NCI-H345 treated with DMSO at 0.1 percent for 48 hours (cell line): ENCODE measurements around the gene NME8.

ENCODE experiments used
- DNase-seq: peaks from one replicate; lab custom pipeline; 2025; ENCODE audit not compliant: unreplicated experiment; lab: John Stamatoyannopoulos, UW

The NME8 gene

GRCh38 chr7:37901236-37901827 lies 52.9 kb downstream of the NME8 start:
- DNase-seq = peak; percentile 20

- DNase-seq = no peak
Measured at GRCh38 chr7:37901890-37902524, 53.6 kb downstream of the NME8 start.

- no peak for DNase-seq
Measured at GRCh38 chr7:37908221-37908788, 59.9 kb downstream of the NME8 start.

GRCh38 chr7:37912756-37913155 lies 64.4 kb downstream of the NME8 start:
- DNase-seq = no peak

DNA sequence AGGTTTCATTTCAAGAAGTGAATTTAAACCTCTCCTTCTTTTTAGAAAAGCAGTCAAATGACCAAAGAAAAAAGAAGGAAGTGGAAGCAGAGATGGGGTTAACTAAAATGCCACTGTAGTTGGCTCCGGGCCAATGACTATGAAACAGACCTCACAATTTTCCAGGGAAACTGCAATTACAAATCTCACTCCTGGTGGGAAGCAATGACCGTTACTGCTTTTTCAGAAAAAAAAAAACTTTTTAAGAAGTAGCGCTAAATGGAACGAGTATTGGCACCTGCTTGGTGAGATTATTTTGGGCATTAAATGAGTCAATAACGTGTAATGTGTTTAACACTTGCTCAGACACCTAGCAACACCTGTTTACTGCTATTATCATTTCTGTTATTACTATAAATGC lies 67.0 kb downstream of the NME8 start:
- no peak for DNase-seq

DNA sequence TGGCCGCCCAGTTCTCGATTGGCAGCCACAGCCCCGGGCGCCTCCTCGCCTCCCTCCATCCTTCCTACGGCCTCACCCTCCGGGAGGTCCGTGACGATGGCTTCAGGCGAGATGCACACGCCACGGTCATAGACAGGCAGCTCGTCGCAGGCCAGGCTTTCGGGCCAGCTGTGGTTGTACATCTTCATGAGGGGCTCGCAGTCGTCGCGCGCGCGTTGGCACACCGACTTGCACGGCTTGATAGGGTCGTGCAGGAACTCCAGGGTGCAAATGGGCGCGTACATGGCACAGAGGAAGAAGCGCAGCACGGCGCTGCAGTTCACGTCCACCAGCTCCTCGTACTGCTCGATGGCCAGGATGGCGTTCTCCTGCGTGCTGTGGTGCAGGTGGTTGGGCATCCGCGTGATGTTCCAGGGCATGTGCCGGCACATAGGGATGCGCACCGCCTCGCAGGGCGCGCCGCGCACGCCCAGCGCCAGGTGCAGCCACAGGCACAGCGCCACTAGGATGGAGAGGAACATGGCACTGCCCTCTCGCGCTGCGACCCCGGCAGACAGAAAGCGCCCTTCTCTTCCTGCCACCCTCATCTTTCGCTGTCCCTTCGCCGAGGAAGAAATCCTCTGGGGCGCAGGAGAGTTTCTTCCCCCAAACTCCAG lies 67.7 kb downstream of the NME8 start:
- no peak for DNase-seq

GRCh38 chr7:37916673-37917660 lies 68.6 kb downstream of the NME8 start, which contains the start of gene SFRP4:
TSS of gene SFRP4 (minus strand) at chr7:37916817. CDS start at chr7:37916537, 280 bp downstream.
- DNase-seq = peak; percentile 46

GRCh38 chr7:37918526-37918925 lies 70.1 kb downstream of the NME8 start:
- DNase-seq = no peak

GRCh38 chr7:37920305-37920848 lies 72.0 kb downstream of the NME8 start, which contains the start of gene EPDR1:
TSS of gene EPDR1 (plus strand) at chr7:37920640. CDS start at chr7:37920940, 300 bp downstream.
- DNase-seq = peak; percentile 55

DNA sequence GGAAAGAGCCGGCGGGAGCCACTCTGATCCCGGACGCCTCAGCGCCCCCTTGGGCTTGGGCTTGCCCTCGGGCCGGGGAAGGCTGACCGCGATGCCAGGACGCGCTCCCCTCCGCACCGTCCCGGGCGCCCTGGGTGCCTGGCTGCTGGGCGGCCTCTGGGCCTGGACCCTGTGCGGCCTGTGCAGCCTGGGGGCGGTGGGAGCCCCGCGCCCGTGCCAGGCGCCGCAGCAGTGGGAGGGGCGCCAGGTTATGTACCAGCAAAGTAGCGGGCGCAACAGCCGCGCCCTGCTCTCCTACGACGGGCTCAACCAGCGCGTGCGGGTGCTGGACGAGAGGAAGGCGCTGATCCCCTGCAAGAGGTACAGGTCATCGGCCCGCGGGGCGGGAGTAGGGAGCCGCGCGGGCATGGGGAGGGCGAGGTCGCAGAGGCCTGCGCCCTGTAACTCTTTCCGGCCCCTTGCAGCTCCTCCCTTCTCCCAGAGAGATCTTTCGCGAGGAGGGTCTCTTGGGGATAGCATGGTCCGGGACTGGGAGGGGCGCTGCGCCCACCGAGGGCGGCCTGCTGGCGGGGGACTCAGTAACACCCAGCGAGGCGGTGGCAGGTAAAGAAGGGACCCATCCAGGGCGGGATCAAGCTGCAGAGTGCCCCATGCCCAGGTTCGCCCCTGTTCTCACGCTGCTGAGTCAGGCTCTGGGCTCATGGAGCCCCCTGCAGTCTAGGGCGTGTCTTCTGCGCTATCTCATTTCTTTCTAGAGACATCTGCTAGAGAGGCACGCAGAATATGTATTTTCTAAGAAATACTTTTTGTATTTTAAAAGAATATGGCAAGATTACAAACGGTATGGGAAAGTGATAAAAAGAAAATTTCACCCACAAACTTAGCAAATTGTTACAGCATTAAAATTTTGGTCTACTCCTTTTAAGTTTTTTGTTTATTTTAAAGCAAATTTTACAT lies 72.7 kb downstream of the NME8 start:
- DNase-seq = peak; percentile 35

DNA sequence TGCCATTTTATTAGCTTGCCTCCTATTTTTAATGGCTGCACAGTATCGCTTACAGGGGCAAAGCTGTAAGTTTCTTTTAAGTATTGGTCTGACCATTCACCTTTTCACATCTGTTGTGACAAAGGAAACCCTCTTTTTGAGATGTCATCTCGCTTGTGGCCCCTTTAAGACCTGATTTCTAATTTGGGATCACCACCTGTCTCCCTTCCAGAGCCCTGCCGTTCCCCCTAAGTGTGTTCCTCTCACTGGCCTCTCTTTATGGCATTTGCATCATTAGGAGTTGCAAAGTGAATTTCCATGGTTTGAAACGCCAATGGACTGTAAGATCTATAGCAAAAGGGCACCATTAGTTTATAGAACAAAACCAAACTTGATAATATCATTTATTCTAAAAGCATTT lies 73.5 kb downstream of the NME8 start:
- no peak for DNase-seq

DNA sequence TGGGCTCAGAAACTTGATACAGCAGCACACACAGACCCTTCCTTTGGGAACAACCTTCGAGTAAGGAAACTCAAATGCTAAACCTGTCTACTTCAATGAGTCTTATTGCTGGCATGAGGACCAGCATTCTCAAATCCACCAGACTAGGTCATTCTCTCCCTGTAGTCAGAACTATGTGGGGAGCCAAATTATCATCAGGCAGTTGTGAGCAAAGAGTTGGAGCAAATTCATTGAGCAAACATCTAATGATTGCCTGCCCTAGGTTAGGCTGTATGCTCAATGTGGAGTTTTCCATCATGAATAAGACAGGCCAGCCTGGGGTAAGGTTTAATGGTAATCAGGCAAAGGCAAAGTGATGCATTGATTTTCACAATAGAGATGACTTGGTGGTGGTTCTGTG lies 75.6 kb downstream of the NME8 start:
- no peak for DNase-seq

DNA sequence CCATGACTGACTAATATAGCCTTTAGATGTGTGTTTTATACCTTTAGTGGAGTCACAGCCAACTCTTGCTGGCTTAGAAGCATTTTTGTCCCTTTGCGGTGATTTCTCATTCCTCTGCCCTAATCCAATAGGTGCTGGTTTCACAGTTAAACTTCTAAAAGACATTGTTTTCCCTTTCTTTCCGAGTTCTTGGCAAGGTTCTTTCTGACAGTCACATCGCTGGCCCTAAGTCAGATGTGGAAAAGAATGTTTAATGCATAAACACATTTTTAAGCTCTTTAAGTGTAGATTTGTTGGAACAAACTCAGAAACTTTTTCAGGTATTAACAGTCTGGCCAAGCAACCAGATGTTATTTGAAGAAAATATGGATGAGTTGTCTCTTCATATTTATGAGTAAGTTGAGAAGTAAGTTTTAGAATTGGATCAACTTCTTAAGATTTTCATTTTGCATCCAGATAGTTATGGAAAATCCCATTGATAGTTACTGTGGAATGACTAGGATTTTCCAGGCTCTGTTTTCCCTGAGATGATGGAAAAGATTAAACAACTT lies 76.2 kb downstream of the NME8 start:
- DNase-seq = no peak

DNA sequence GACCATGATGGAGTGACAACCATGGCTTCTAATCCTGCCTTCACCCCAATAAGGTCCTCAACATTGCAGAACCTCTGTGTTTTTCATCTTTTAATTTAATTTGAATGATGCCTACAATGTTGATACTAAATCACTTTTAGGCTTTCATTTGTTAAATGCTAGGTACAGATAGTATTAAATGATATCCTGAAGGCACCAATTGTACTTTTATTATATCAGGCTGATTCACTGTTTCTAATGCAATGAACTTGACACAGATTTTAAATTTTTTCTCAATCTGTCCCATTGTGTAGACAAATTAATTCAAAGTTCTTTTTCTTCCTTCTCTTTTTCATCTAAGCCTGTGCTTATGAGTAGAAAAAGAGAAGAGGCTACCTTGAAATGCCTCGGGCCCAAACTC lies 77.2 kb downstream of the NME8 start:
- DNase-seq = no peak

GRCh38 chr7:37927773-37928444 lies 79.5 kb downstream of the NME8 start:
- DNase-seq = no peak

GRCh38 chr7:37928878-37929277 lies 80.5 kb downstream of the NME8 start:
- no peak for DNase-seq

DNA sequence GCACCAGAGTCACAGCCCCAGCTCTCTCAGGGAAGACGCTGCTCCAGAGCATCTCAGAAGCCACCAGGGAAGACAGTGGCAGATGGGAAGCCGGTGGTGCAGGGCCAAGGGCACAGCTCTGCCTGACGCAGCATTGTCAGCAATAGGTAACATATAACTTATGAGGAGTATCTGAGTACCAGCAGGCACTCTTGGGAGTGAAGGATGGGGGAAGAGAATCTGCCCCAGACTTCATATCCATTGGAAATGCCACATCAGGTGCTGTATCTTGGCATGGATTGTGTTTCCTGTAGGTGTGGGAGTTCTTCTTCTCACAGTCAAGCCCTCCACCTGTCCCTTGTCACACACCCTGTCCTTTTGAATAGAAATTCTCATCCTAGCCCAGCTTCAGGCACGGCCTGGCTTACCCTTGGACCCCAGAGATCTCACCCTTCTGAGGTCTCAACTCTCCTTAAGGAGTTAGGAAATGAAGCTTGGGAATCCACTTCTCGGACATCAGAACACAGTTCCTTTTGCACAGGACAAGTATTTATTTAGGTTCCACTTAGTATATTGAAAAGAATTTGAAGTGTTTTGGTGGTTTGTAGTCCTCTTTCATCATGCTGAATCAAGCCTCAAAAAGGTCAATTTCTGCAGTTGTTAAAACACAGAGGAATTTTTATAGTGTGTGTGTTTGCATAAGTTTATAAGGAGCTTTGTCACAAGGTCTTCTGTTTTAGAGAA lies 82.0 kb downstream of the NME8 start:
- DNase-seq = no peak

- DNase-seq = no peak
Measured at GRCh38 chr7:37932543-37932942, 84.1 kb downstream of the NME8 start.
